HG03097 (cell line): ENCODE measurements around the gene PROK2.

Source experiments
- ATAC-seq: cut with Tn5 transposase; IDR thresholded peaks from one replicate; pipeline ENCODE4 v1.9.1; 2021; ENCODE audit not compliant: unreplicated experiment, low FRiP score

PROK2 gene, protein sequence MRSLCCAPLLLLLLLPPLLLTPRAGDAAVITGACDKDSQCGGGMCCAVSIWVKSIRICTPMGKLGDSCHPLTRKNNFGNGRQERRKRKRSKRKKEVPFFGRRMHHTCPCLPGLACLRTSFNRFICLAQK

DNA sequence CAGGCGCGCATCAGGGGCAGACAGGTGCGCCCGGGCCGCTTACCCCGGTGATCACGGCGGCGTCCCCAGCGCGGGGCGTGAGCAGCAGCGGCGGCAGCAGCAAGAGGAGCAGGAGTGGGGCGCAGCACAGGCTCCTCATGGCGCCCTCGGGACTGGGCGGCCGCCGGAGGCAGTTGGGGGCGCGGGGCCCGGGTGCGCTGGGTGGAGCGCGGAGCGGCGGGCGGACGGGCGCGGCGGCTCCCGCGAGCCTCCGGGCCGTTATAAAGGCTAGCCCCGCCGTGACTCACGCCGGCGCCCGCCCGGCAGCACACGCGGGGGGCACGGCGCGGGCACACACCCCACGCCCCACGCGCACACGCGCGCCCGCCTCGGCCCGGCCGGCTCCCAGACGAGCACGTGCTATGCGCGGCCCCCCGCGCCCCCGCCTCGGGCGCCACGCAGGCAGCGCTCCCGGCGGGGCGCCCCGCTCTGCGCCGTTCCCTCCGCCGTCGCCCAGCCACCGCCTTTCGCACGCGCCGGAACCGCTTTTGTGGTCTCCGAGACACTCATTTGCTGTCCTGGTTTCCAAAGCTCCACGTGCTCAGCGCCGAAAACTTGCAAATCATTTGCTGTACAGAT, at the start of gene PROK2:
Gene PROK2, minus strand, starts transcription at position 235 of the 618 bp plus-strand sequence. Its CDS starts 96 bp downstream, at position 139.
- ATAC-seq: no peak

DNA sequence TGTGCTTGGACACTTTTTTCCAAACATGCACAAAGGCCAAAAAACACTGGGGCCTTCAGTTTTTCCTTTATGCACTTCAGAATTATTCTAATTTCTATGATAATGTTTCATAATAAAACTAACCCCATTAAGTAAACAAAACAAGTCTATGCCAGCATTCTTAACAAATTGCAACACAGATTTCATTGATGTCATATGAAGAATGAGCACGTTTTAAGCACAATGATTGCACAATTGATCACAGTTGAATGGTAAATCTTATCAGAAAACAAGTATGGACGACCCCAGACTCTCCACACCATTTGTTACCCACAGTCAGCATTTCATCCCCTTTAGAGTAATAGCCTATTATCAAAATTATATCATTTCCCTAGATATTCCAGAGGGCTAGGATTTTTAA, 46.7 kb upstream of the PROK2 start:
- no peak for ATAC-seq

DNA sequence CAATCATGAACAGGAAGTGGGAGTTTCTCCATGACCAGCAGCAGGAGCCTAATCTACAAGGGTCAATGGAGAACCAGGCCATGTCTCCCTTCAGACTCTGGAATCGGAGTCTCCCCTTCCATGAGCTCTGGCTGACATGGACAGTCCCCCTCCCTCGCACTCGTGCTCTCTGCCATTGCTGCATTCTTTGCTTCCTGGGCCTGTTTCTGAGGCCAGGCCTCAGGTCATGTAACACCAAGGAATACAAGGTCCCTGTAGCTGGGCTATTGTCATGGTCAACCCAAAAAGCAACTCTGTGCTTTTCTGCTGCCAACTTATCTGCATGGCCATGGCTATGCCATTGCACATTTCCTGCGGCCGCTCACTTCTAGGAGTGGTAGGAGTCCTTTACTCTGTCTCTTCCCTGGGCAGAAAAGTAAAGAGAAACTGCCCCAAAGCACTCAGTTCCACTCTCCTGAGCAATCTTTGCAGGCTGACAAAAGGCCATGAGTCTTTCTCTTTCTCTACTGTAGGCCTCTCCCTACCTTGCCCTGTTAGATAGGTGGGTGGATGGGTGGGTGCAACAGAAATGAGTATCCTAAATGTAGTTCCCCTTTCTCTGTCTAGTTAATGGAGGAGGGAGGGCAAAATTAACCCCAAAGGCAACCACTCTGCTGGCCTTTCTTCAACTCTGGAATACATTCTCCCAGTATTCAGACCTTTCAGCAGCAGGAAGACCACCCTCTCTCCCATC, 40.8 kb upstream of the PROK2 start:
- ATAC-seq: no peak

DNA sequence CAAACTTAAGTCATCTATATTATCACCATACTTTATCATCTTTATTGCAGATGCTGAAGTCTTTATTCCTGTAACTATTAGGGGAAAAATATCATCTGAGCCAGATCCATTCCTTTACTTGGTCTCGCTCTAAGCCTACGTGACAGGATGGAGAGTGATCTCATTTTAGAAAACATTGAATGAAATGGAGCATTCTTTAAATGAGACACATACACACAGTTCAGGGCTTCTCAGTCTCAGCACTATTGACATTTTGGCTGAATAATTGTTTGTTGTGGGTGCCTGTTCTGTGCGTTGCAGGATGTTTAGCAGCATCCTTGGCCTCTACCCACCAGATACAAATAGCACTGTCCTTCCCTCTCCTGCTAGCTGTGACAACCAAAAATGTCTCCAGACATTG, 36.2 kb upstream of the PROK2 start:
- no peak for ATAC-seq

DNA sequence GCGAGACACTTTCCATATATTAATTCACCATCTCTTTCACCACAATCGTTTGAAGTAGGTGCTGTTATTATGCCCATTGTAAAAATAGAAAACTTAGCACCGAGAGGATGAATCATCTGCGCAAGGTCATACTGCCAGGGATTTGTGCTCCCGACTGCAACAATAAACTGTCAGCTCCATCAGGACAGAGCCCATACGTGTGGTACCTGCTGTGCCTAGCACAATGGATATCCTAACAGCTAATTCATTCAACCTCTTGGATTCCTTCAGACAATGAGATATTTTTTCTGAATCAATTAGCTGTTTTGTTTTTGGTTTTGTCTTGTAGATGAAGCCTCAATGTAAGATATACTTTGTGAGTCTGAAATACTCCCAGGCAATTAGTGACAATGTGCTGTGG, 32.3 kb upstream of the PROK2 start:
- no peak for ATAC-seq

DNA sequence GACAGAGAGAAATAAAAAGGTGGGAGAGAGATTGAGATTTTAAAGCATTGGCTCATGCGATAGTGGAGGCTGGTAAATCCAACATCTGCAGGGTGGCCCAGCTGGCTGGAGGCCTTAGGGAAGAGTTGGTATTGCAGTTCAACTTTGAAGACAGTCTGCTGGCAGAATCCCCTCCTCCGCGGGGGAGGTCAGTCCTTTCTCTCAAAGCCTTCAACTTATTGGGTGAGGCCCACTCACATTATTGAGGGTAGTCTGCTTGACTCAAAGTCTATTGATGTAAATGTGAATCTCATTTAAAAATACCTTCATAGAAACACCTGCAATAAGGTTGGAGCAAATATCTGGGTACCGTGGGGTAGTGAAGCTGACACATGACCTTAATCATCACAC, 31.8 kb upstream of the PROK2 start:
- ATAC-seq: no peak

DNA sequence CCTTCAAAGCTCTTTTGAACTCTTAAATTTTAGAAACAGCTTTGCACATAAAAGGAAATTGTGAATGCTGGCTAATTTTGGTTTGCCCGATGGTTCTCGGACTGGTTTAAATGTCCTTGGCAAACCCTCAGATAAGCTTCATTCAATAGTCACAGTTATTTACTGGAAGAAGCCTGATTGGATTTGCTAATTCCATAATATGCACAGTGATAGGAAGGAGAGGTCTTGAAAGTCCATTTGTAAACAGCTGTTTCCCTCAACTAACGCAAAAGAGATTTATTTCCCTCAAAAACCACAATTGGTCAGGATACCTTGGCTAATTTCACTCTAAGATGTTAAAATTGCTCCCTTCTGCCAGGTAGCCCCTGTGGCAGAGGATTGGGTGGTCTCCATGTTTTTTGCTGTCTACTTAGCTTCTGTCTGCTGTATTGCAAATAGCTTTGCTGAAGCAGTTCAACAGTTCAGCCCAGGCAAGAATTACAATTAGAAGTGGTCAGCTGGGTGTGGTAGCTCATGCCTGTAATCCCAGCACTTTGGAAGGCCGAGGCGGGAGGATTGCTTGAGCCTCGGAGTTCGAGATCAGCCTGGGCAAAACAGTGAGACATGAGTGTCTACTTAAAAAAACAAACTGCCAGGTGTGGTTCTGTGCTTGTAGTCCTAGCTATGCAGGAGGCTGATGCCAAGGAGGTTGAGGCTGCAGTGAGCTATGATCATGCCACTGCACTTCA, 30.6 kb upstream of the PROK2 start:
- ATAC-seq: no peak

DNA sequence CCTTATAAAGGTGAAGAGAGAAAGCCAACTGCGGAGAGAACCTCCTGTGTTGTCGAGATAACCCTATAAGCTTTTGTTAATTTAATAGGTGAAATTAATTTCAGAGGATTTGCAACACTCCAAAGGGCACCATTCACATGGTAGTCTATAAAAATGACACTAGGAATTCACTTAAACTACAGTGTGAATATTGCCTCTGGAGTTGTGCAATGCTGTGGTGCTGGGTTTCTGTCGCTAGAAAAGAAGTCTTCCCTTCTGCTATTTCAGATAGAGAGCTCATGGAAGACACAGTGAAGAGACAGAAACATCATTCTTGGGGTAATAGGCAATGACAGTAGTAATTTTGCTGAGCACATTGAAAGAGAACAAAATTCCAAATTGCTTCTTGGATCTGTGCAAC, 28.8 kb upstream of the PROK2 start:
- no peak for ATAC-seq

DNA sequence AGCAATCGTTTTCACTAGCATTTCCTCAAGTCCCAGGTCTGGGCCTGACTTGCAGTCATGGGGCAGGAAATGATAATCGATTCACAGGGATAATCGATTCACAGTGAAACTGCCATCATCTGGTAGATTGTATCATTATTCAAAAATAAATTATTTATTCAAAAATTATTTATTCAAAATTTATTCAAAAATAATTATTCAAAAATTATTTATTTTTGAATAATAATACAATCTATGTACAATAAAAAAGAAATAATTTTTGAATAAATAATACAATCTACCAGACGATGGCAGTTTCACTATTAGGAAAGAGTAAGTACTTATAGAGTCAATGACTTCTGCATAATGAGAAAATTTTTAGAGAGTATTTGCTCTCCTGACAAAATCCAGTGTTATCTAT, 28.1 kb upstream of the PROK2 start:
- ATAC-seq: no peak

DNA sequence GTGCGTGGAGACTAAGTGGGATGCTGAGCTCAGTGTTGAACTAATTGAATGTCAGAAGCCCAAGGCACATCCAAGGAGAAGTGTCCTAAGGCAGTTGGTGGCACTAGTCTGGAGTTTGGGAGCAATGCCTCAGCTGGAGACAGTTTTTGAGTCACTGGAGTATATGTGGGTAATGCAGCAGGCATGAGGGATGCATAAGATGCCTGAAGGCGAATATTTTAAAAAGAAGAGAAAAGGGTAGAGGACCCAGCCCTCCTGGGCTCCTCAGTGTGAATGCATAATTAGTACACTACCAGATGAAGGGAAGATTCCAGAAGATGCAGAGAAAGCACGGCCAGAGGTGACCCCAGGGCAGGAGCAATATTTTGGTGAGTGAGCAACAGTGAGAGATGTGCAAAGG, 25.1 kb upstream of the PROK2 start:
- no peak for ATAC-seq

DNA sequence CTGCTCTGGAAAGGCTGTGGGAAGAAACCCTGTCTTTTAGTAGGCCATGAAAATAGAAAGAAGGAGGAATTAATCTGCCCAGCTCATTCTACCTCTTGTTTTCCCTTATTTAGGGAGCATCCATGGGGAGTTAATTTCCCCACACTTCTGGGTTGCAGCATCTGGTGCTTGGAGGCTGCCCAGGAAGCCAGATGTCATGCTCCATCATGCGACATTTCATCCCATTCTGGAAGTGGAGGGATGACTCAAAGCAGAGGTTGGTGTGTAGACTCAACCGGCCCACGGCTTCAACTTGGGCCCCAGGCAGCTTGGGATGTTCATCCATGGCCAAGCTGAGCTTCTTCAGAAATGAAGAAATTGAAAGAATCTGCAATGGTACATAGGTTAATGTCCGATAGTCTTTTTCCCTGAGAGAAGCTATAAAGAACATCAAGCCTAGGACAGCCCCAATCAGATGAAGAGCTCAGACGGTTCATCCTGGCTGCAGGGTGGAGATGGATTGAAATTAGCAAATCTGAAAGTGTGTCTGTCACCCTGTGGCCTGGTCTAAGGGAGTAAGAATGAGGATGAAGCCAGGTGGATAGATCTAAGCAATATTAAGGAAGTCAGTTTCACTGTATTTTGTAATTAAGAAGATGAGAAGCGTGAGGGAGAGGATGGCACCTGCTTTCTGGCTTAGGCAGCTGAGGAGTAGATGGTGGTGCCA, 24.5 kb upstream of the PROK2 start:
- no peak for ATAC-seq

DNA sequence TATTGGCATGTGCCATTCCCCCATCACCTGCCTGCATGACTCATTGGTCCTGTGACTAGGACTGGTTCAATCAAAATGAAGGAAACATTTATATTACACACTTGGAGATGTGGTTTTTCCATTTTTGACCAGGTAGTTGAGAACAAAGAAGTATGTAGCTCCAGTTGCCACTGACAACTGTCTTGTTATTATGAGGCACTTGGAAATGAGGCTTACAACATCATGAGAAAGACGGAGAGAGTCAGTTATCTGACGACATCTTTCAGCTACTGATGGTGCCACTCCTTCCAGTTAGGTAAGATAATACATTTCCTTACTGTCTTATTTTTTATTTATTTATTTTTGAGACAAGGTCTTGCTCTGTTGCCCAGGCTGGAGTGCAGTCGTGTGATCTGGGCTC, 21.8 kb upstream of the PROK2 start:
- ATAC-seq: no peak

DNA sequence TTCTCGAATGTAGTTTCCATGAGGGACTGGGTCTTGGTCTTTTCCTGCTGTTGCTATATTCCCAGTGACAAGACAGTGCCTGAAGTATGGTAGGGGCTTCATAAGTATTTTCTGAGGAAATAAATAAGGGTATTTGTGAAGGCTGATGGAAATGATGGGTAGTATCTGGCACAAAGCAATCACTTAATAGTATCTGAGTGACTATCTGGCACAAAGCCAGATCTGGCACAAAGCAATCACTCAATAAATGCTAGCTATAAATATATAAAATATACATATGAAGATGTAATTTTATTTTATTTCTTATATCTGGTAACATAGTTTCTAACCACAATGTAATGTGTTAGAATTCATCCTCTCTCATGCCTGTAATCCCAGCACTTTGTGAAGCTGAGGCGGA, 20.7 kb upstream of the PROK2 start:
- no peak for ATAC-seq

DNA sequence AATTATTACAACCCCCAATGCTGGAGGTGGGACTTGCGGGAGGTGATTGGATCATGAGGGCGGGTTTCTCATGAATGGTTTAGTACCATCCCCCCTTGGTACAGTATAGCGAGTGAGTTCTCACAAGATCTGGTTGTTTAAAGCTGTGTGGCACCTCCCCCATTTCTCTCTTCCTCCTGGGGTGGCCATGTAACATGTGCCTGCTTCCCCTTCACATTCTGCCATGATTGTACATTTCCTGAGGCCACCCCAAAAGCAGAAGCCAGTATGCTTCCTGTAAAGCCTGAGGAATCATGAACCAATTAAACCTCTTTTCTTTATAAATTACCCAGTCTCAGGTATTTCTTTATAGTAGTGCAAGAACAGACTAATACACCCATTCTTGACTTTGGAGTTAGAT, 20.3 kb upstream of the PROK2 start:
- ATAC-seq: no peak

DNA sequence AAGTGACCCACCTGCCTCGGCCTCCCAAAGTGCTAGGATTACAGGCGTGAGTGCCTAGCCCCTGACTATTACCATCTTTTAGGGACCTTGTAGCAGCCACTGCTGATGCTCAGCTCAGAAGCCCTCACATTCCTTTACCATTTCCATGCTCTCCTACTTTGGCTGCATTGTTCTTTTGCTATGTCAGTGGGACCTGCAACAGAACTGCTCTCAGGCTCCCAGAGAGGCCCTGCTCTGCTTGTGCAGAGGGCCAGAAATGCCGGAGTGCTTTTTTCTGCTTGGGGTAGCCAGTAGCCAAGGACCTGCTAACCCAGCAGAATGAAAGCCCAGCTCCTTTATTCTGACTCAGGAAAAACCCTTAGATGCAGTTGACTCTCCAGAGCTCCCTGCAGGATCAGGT, 18.3 kb upstream of the PROK2 start:
- ATAC-seq: no peak

DNA sequence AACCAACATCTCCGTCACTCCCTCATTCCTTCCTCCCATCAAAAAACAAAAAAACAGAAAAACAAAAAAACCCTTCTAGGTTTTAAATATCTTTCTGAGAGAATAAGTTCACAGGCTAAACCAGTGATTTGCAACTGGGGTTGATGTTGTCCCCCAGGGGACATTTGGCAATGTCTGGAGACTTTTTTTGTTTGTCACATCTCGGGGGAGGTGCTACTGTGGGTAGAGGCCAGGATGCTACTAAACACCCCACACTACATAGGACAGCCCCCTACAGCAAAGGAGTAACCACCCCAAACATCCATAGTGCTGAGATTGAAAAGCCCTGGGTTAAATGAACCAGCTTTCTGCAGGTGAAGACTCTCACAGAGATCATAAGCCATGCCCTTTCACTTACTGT, 17.0 kb upstream of the PROK2 start:
- ATAC-seq: no peak

DNA sequence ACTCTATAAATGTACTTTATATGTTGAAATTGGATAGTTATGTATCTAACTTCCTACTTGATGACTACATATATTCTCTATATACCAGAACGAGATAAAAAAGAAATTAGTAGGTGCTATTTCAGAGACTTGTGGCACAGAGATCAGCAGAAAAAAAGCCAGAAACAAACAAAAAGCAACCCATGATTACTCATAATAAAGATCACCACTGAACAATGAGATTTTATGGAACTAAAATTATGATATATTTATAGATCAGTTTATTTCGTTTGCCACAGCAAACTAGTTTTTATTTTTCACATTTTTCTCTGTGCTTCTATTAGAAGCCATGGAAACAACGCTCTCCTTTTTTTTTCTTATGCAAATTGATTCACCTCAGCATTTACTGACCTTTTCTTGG, 15.1 kb upstream of the PROK2 start:
- ATAC-seq: no peak

DNA sequence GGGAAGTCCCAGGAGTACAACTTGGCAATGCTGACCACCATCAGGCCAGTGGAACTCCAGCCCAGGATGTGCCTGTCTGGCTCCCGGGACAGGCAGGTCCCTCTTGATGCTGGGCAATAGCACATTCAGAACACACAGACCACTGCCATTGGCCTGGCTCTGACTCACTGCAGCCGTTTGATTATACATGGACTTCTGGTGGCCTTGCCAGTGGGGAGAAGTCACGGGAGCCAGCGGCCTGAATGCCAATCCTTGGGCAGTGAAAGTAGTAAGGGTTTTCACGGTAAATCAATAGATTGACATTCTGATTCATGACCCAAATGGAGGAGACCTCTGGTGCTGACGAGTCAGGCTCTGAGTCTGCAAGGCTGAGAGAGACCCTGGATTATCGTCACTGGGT, 12.5 kb upstream of the PROK2 start:
- ATAC-seq: no peak

DNA sequence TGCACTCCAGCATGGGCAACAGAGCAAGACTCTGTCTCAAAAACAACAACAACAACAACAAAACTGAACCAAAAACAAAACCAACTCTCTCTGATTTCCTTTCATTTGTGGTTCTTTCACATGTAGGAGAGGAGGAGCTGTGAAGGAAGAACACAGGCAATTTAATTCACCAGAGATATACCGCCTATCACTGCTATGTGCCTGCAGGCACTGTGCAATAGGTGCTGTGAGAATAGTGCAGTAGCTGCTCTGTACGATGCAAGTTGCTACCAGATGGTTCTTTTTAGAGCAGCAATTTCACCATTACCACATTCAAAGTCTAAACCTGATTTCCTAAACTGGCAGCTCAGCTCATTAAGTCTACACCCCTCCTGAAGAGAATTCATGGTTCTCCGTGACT, 11.3 kb upstream of the PROK2 start:
- ATAC-seq: no peak

DNA sequence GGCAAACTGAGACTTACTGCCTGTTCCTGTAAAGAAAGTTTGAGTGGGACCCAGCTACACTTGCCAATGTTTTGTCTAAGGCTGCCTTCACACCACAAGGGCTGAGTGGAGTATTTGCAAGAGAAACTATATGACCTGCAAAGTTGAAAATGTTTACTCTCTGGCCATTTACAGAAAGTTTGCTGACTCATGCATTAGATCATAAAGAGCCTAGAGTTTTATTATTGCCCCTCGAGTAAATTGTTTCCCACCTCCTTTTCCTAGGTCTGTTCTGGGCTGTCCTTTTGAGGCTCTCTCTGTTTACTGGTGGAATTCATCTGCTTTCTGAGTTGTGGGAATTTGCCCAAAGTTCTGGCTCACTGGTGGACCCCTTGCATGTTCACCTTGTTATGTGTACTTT, 6.7 kb upstream of the PROK2 start:
- no peak for ATAC-seq

DNA sequence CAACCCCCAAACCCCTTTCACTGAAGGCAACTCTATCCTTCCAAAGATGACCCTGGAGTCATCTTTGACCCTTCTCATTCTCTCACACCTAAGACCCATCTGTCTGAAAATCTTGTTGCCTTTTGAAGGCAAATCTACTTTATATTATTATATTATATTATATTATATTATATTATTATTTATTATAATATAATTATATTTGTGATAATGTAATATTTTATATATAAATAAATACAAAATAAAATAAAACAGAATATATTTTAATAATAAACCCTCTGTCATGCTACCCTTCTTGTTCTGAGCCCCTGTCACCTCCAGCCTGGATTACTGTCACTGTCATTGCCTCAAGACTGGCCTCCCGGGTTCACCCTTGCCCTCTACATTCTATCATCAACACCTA, 5.0 kb upstream of the PROK2 start:
- no peak for ATAC-seq
